GM21367 (cell line): ENCODE measurements around the gene CELF5.

ENCODE experiments used
- ATAC-seq: cut with Tn5 transposase; IDR thresholded peaks from one replicate; pipeline ENCODE4 v1.9.1; 2021; ENCODE audit not compliant: unreplicated experiment

Gene CELF5

GRCh38 chr19:3238066-3238561 lies 13.7 kb downstream of the CELF5 start:
- ATAC-seq = no peak

- no peak for ATAC-seq
Measured at GRCh38 chr19:3239367-3239766, 14.9 kb downstream of the CELF5 start.

GRCh38 chr19:3243819-3244700 lies 19.6 kb downstream of the CELF5 start:
- ATAC-seq = no peak

GRCh38 chr19:3245050-3245449 lies 20.6 kb downstream of the CELF5 start:
- no peak for ATAC-seq

GRCh38 chr19:3248728-3249326 lies 24.4 kb downstream of the CELF5 start:
- ATAC-seq = no peak

GRCh38 chr19:3249408-3249807 lies 24.9 kb downstream of the CELF5 start:
- no peak for ATAC-seq

- ATAC-seq = no peak
Measured at GRCh38 chr19:3250675-3251074, 26.2 kb downstream of the CELF5 start.

GRCh38 chr19:3251229-3251628 lies 26.8 kb downstream of the CELF5 start:
- ATAC-seq = no peak

GRCh38 chr19:3252650-3253049 lies 28.2 kb downstream of the CELF5 start:
- ATAC-seq = no peak

GRCh38 chr19:3253270-3253669 lies 28.8 kb downstream of the CELF5 start:
- no peak for ATAC-seq

- ATAC-seq = no peak
Measured at GRCh38 chr19:3254520-3254919, 30.1 kb downstream of the CELF5 start.

- no peak for ATAC-seq
Measured at GRCh38 chr19:3257071-3257470, 32.6 kb downstream of the CELF5 start.

GRCh38 chr19:3262362-3262761 lies 37.9 kb downstream of the CELF5 start:
- no peak for ATAC-seq

GRCh38 chr19:3263866-3264265 lies 39.4 kb downstream of the CELF5 start:
- no peak for ATAC-seq

- no peak for ATAC-seq
Measured at GRCh38 chr19:3265432-3265831, 41.0 kb downstream of the CELF5 start.

GRCh38 chr19:3266092-3266693 lies 41.7 kb downstream of the CELF5 start:
- no peak for ATAC-seq

- ATAC-seq = no peak
Measured at GRCh38 chr19:3266792-3267514, 42.5 kb downstream of the CELF5 start.

- ATAC-seq = no peak
Measured at GRCh38 chr19:3268326-3268725, 43.9 kb downstream of the CELF5 start.

GRCh38 chr19:3268763-3269162 lies 44.3 kb downstream of the CELF5 start:
- ATAC-seq = no peak

GRCh38 chr19:3269916-3270671 lies 45.6 kb downstream of the CELF5 start:
- ATAC-seq = no peak

GRCh38 chr19:3270902-3271301 lies 46.4 kb downstream of the CELF5 start:
- ATAC-seq = no peak
